IPS-18a (cell line): ENCODE measurements around the gene DUSP19.

ENCODE experiments used
- H3K27ac ChIP-seq: one replicate; pipeline ENCODE4 v1.5.1; 2013; ENCODE audit warnings: low read length
- H3K27me3 ChIP-seq: one replicate; pipeline ENCODE4 v1.6.1; 2013; ENCODE audit warnings: mild to moderate bottlenecking, low read length; ENCODE audit not compliant: control insufficient read depth, insufficient read depth
- H3K36me3 ChIP-seq: one replicate; pipeline ENCODE4 v1.6.1; 2013; ENCODE audit warnings: low read depth, low read length; ENCODE audit not compliant: control insufficient read depth
- H3K4me1 ChIP-seq: one replicate; pipeline ENCODE4 v1.6.1; 2013; ENCODE audit warnings: low read depth, low read length; ENCODE audit not compliant: control insufficient read depth
- H3K4me3 ChIP-seq: one replicate; pipeline ENCODE4 v1.5.1; 2013; ENCODE audit warnings: low read length
- H3K9ac ChIP-seq: one replicate; pipeline ENCODE4 v1.6.1; 2013; ENCODE audit warnings: mild to moderate bottlenecking, low read length, moderate library complexity
- H3K9me3 ChIP-seq: one replicate; pipeline ENCODE4 v1.6.1; 2013; ENCODE audit warnings: low read depth, low read length; ENCODE audit not compliant: control insufficient read depth

The DUSP19 gene

DNA sequence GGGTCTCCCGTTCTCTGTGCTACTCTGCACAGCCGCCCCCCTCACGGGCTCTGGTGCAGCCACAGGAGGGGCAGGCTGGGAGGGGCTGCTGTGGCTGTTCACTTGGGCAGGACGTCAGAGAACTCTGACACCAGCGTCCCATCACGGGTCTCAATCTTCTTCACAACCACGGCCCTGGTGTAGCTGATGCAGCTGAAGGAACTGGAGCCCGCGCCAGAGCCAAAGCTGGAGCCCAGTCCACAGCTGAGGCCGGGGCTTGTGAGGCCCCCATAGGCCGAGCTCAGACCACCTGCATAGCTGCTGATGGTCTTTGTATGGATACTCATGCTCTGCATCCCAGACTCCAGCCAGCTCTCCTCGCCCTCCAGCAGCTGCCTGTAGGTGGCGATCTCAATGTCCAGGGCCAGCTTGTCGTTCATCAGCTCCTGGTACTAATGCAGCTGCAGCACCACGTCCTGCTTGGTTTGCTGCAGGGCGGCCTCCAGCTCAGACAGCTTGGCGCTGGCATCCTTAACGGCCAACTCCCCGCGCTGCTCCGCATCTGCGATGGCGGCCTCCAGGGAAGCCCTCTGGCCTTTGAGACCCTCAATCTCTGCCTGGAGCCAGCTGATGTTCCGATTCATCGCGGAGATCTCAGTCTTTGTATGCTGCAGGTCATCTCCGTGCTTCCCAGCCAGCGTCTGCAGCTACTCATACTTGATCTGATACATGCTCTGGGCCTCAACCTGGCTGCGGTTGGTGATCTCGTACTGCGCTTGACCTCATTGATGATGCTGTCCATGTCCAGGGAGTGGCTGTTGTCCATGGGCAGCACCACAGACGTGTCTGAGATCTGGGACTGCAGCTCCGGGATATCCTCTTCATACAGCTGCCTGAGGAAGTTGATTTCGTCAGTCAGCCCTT lies 7.4 kb upstream of the DUSP19 start:
- no peaks in the 10 kb centered on the region for H3K27me3 ChIP-seq
- H3K9ac ChIP-seq = no peak overlapping the region
- no peak overlapping the region for H3K27ac ChIP-seq
- peaks cover 6% of the 10 kb centered on the region for H3K9me3 ChIP-seq
- no peaks in the 10 kb centered on the region for H3K36me3 ChIP-seq
- no peaks in the 10 kb centered on the region for H3K4me1 ChIP-seq
- no peak overlapping the region for H3K4me3 ChIP-seq

DNA sequence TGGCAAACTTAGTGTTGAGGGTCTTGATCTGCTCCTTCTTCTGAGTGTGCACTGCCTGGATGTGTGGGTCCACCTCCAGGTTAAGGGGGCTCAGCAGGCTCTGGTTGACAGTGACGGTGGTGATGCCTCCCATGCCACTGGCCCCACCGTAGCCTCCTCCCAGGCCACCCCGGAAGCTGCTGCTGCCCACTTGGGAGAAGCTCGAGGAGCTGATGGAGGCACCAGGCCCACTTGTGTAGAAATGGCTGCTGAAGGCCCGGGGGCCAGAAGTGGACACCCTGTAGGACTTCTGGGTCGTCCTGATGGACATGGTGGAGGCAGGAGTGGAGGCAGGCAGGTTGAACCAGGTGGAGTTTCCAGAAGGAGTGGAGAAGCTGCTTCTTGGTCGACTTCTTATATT lies 6.4 kb upstream of the DUSP19 start:
- no peak overlapping the region for H3K27ac ChIP-seq
- H3K27me3 ChIP-seq = no peaks in the 10 kb centered on the region
- no peaks in the 10 kb centered on the region for H3K4me1 ChIP-seq
- H3K4me3 ChIP-seq = no peak overlapping the region
- H3K36me3 ChIP-seq = no peaks in the 10 kb centered on the region
- no peak overlapping the region for H3K9ac ChIP-seq
- H3K9me3 ChIP-seq = peaks cover 6% of the 10 kb centered on the region

DNA sequence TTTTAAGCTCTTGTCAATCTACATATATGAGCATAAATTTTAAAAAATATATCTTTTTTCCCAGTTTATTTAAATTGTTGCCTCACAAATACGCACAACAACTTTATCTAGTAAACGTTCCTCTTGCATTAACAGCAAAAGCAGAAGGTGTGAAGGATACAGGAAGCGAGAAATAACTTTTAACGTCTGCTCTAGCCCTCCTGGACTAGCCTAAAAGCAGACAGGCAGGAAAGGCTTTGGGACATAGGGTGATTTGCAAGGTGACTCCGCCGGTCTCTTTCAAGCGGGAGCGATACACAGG lies 434 bp upstream of the DUSP19 start:
- H3K9me3 ChIP-seq = no peaks in the 10 kb centered on the region
- no peaks in the 10 kb centered on the region for H3K27me3 ChIP-seq
- H3K9ac ChIP-seq = no peak overlapping the region
- H3K36me3 ChIP-seq = no peaks in the 10 kb centered on the region
- H3K4me3 ChIP-seq = peak overlapping the region; percentile 81
- peaks cover 14% of the 10 kb centered on the region for H3K4me1 ChIP-seq
- no peak overlapping the region for H3K27ac ChIP-seq

DNA sequence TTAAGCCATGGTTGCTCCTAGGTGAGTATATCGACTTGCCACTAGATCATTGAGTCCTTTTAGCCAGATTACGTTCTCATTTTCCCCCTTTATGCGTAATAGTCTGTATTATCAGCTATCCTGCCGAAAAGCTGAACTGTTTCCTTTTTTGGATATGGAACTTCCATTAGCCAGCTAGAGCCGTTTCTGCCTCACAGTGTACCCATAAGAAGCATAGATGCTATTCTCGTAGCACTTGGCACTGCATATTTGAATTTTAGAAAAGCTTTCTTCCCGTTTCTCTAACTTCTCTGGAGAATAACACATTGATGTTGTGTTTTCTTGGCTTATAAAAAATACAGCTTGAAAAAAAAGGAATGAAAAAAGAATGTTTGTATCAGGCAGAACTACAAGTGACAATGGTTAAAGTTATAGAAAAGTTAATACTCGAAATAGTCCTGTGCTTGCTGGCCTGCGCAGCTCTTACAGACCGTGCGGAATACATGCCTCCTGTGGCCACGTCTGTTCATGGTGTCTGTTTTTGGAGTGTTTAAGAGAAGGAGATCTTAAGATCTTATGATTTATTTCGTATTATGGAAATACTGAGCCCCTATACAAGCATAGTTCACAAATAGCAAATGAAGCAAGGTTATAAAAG lies 710 bp downstream of the DUSP19 start:
- H3K4me3 ChIP-seq = peak overlapping the region; percentile 81
- H3K27ac ChIP-seq = no peak overlapping the region
- H3K36me3 ChIP-seq = no peaks in the 10 kb centered on the region
- H3K4me1 ChIP-seq = peaks cover 14% of the 10 kb centered on the region
- H3K27me3 ChIP-seq = no peaks in the 10 kb centered on the region
- H3K9me3 ChIP-seq = no peaks in the 10 kb centered on the region
- peak overlapping the region; percentile 11 for H3K9ac ChIP-seq

DNA sequence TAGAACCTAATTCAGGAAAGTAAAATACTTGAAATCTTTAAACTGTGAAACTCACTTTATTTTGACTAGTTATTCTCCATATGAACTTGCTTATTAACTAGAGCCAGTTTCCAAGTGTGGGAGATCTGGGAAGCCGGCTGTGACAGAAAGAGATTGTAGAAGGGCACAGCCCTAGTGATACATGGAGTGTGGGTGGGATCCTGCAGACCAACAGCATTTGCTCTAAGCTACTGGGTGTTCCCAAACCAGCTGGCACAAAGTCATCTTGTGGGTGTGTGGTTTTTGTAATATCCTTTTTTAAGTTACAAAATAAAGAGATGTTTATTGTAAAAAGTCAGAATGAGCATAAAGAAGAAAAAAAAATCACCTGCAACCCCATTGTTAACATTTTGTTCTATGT lies 3.4 kb downstream of the DUSP19 start:
- H3K4me3 ChIP-seq = no peak overlapping the region
- H3K27me3 ChIP-seq = no peaks in the 10 kb centered on the region
- H3K27ac ChIP-seq = no peak overlapping the region
- H3K9ac ChIP-seq = no peak overlapping the region
- no peaks in the 10 kb centered on the region for H3K9me3 ChIP-seq
- H3K36me3 ChIP-seq = no peaks in the 10 kb centered on the region
- peaks cover 14% of the 10 kb centered on the region for H3K4me1 ChIP-seq

DNA sequence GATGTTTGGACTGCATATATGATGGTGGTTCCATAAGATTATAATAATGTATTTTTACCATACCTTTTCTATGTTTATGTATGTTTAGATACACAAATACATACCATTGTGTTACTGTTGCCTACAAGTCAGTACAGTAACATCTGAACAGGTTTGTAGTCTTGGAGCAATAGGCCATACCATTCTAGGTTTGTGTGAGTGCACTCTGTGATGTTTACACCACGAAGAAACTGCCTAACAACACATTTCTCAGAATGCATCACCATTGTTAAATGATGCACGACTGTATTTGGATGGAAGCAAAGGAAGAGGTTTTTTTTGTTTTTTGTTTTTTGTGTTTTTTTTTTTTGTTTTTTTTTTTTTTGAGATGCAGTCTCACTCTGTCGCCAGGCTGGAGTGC lies 9.5 kb downstream of the DUSP19 start:
- no peak overlapping the region for H3K27ac ChIP-seq
- H3K9me3 ChIP-seq = no peaks in the 10 kb centered on the region
- H3K9ac ChIP-seq = no peak overlapping the region
- H3K36me3 ChIP-seq = no peaks in the 10 kb centered on the region
- H3K4me3 ChIP-seq = no peak overlapping the region
- H3K4me1 ChIP-seq = no peaks in the 10 kb centered on the region
- H3K27me3 ChIP-seq = no peaks in the 10 kb centered on the region

DNA sequence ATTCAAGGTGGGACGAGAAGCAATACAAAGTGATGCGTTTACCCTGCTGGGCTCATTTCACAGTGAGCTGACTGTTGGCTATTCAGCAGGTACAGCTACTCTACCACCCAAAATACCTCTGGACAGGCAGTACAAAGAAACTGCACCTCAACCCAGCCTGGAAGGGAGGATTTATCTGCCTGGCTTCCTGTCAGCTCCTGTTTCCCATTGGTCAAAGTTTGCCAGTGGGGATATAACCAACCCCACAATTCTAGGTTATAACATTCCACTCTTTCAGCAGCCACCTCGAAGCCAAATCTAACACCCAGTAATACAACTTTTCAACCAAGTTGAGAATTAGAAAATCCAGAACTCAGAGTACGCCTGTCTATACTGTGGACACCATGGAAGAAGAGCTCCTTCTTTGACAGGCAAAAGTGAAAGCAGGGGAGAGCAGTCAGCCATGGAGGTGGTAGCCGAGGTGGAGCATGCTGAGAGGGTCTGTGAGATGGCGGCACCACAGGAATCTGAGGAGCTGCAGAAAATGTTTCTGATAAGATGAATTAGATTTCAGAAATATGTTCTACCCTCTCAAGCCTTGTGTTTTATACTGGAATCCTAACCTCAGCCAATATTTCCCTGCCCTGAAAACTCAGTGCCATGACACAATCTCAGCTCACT lies 10.8 kb downstream of the DUSP19 start:
- Histone ChIP-seq H3K9ac (no peak overlapping the region), H3K4me1 (no peaks in the 10 kb centered on the region), H3K27ac (no peak overlapping the region), H3K4me3 (no peak overlapping the region), H3K9me3 (no peaks in the 10 kb centered on the region), H3K36me3 (no peaks in the 10 kb centered on the region), H3K27me3 (no peaks in the 10 kb centered on the region)

DNA sequence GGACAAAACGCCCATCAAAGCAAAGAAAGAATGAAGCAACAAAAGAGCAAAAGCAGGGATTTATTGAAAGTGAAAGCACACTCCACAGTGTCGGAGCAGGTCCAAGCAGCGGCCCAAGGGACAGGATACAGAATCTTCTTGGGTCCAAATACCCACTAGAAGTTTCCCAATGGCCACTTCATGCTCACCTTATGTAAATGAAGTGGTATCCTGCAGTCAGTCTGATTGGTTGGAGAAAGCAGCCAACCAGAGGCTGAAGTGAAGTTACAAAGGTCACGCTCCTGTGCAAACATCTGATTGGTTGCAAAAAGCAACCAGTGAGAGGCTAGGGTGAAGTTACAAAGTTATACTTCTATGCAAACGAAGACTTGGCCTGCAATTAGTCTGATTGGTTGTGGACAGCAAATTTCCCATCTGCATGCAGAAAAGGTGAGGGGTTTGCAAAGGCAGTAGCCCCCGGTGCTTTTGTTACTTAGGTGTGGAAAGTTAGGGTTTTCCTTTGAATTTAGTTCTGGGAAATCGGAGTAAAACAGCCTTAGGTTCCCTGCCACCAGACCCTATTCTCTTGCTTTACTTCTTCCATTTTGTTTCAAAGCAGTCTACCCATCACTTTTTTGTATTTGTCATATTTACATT lies 12.9 kb downstream of the DUSP19 start:
- no peak overlapping the region for H3K9ac ChIP-seq
- no peak overlapping the region for H3K27ac ChIP-seq
- H3K4me1 ChIP-seq = peaks cover 7% of the 10 kb centered on the region
- no peaks in the 10 kb centered on the region for H3K9me3 ChIP-seq
- no peaks in the 10 kb centered on the region for H3K27me3 ChIP-seq
- H3K36me3 ChIP-seq = no peaks in the 10 kb centered on the region
- H3K4me3 ChIP-seq = no peak overlapping the region

DNA sequence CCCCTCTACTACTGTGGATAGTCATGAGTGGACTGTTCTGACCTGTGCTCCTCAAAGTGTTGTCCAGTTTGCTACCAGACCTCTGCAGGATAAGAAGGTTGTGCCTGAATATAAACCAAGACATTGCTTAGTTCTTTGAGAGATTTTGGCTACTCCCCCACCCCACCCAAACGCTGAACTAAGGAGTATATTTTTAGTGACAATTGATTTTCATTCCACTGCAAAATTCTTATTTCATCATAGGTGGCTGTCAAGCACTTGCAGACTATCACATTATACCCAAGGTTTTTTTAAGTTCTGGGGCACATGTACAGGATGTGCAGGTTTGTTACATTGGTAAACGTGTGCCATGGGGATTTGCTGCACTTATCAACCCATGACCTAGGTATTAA lies 13.4 kb downstream of the DUSP19 start:
- Histone ChIP-seq H3K36me3 (no peaks in the 10 kb centered on the region), H3K27ac (no peak overlapping the region), H3K27me3 (no peaks in the 10 kb centered on the region), H3K9ac (no peak overlapping the region), H3K9me3 (no peaks in the 10 kb centered on the region), H3K4me3 (no peak overlapping the region), H3K4me1 (peaks cover 7% of the 10 kb centered on the region)

DNA sequence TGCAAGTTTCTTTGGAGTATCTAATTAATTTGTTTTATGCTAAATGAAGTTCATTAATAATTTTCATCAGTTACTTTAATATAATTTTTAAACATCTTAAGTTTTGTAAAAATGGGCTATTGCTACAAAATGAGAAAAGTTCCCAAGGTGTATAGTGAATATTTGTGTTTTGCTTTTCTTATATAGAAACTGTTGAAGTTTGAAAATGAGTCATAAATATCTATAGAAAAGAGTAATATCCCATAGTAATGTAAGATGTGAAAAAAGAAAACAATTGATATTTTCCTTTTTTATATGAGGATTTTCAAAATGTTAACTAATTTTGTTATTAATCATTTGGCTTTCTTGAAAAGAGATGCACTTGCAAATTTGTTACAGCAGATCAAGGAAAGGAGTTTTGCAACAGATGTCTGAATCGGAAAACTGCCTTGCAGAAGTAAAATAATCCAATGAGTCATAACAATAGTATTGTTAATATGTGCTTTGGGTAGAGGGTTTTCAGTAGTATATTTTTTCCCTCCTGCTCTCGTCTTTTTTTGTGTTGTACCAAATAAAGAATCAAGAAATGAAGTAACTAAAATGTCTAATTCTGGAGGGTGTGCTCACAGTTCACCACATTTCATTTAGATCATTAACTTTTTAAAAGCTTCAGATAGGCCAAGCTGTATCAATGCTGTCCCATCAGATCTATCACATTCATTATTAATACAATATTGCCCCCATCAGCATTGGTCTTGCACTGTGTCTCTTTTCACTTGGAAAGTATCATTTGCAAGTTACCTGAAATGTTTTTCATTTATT lies 15.5 kb downstream of the DUSP19 start:
- Histone ChIP-seq H3K9ac (no peak overlapping the region), H3K4me3 (no peak overlapping the region), H3K4me1 (peaks cover 7% of the 10 kb centered on the region), H3K27ac (no peak overlapping the region), H3K9me3 (no peaks in the 10 kb centered on the region), H3K36me3 (no peaks in the 10 kb centered on the region), H3K27me3 (no peaks in the 10 kb centered on the region)
